GM19099 (cell line): Measurements from ENCODE around the gene STK35.

Source experiments
- POLR2A ChIP-seq: IDR thresholded peaks from 3 replicates; pipeline ENCODE4 v1.6.1; 2011; ENCODE audit warnings: low read depth; ENCODE audit not compliant: insufficient read length; ENCODE audit errors: extremely low read depth

The STK35 gene

GRCh38 chr20:2101865-2102584 lies 398 bp downstream of the STK35 start:
- peak; percentile 80 for TF ChIP-seq POLR2A

- TF ChIP-seq POLR2A = peak; percentile 72
Measured at GRCh38 chr20:2102585-2103460, 1.2 kb downstream of the STK35 start.

GRCh38 chr20:2103461-2104153 lies 2.0 kb downstream of the STK35 start:
- no peak for TF ChIP-seq POLR2A

- no peak for TF ChIP-seq POLR2A
Measured at GRCh38 chr20:2104236-2104635, 2.6 kb downstream of the STK35 start.

GRCh38 chr20:2108498-2108897 lies 6.9 kb downstream of the STK35 start:
- no peak for TF ChIP-seq POLR2A

GRCh38 chr20:2108987-2109386 lies 7.4 kb downstream of the STK35 start:
- no peak for TF ChIP-seq POLR2A

- no peak for TF ChIP-seq POLR2A
Measured at GRCh38 chr20:2109425-2110210, 8.0 kb downstream of the STK35 start.

- no peak for TF ChIP-seq POLR2A
Measured at GRCh38 chr20:2112910-2113309, 11.3 kb downstream of the STK35 start.

GRCh38 chr20:2114127-2114959 lies 12.7 kb downstream of the STK35 start:
- no peak for TF ChIP-seq POLR2A

GRCh38 chr20:2114990-2115681 lies 13.5 kb downstream of the STK35 start:
- no peak for TF ChIP-seq POLR2A

- TF ChIP-seq POLR2A = no peak
Measured at GRCh38 chr20:2116170-2116940, 14.7 kb downstream of the STK35 start.

GRCh38 chr20:2118783-2119182 lies 17.2 kb downstream of the STK35 start:
- TF ChIP-seq POLR2A = no peak

- TF ChIP-seq POLR2A = no peak
Measured at GRCh38 chr20:2122936-2123335, 21.3 kb downstream of the STK35 start.

GRCh38 chr20:2123720-2124119 lies 22.1 kb downstream of the STK35 start:
- TF ChIP-seq POLR2A = no peak
